ENCODE data around the gene EVI2A. TPM values are rescaled to one million over a fixed set of nuclear protein-coding genes. Genes with fewer than 3 reads are reported as not detected.
"Not testable (repeated sequence)": the region's sequence is repeated elsewhere in the genome, so short reads cannot be mapped to it uniquely, and the experiment has no call there.

Gene EVI2A
- total and polyA plus RNA-seq, 10 of the 15 experiments (the other 5 are each of a cell fraction or from before 2014, with no cell fraction given) = 4.6 to 78.3 (median 25.7) TPM

GRCh38 chr17:31289790-31290189 is 31.6 kb downstream of the EVI2A start (continued):
- no peak for TF ChIP-seq NFYA (IDR thresholded peaks at IDR 0.05; ENCODE audit: borderline replicate concordance, low read depth, low read length)
- no peak for TF ChIP-seq KLF5 (IDR thresholded peaks at IDR 0.05; ENCODE audit: partially characterized antibody)
- TF ChIP-seq SMC3 (IDR thresholded peaks at IDR 0.05; ENCODE audit: borderline replicate concordance, low read length) = no peak

- H3K4me2 ChIP-seq (ENCODE audit: control insufficient read depth, insufficient read depth); ATAC-seq; H3K4me1 ChIP-seq (ENCODE audit: control insufficient read depth, insufficient read depth, low read length); H3K36me3 ChIP-seq (ENCODE audit: control insufficient read depth in 2 of 2, insufficient read depth in 2 of 2, low read length in 1 of 2); FAIRE-seq; CTCF ChIA-PET; BruUV-seq (replicated peaks); H3K27ac ChIP-seq (ENCODE audit: control insufficient read depth, insufficient read depth); H2AFZ ChIP-seq (ENCODE audit: control insufficient read depth, low read depth, low read length); H3K9ac ChIP-seq (ENCODE audit: control insufficient read depth, insufficient read depth, low read length); H3K79me2 ChIP-seq (ENCODE audit: control insufficient read depth, insufficient read depth, low read length); H3K4me3 ChIP-seq; RAD21 ChIA-PET (ENCODE audit: unreplicated experiment); intact Hi-C loops (cut with micrococcal nuclease; ENCODE audit: unreplicated experiment); in situ Hi-C loops (cut with MboI); DNase-seq (ENCODE audit: low read depth, low spot score); H3K27me3 ChIP-seq (replicated peaks in 1 of 2; ENCODE audit: control insufficient read depth in 2 of 2, insufficient read depth in 2 of 2, low read length in 1 of 2); SMC1A ChIA-PET (ENCODE audit: uncharacterized antibody, unreplicated experiment); H4K20me1 ChIP-seq (ENCODE audit: control insufficient read depth, insufficient read depth); H3K9me3 ChIP-seq (replicated peaks; ENCODE audit: control insufficient read depth, insufficient read depth, low read length): not testable (repeated sequence)
- 100% methylated on average over 1 of the region's 1 CpG for WGBS (ENCODE audit: insufficient coverage, insufficient replicate concordance, low lambda C conversion rate, missing lambda C conversion rate)
- POLR2A ChIA-PET = interaction anchor here (1.6 kb wide), 1 partner anchor 9 kb away, joined by 6 read pairs; no protein-coding TSS in a partner anchor
Observed at GRCh38 chr17:31287932-31288331, 33.5 kb downstream of the EVI2A start.

- Histone ChIP-seq H3K79me2 (ENCODE audit: control insufficient read depth, insufficient read depth, low read length) (no peaks in the 10 kb centered on the region), H3K4me1 (ENCODE audit: control insufficient read depth, insufficient read depth, low read length) (no peaks in the 10 kb centered on the region), H3K9me3 (replicated peaks; ENCODE audit: control insufficient read depth, insufficient read depth, low read length) (no peaks in the 10 kb centered on the region), H3K4me2 (ENCODE audit: control insufficient read depth, insufficient read depth) (no peak overlapping the region), H3K27me3 (replicated peaks in 1 of 2; ENCODE audit: control insufficient read depth in 2 of 2, insufficient read depth in 2 of 2, low read length in 1 of 2) (no peaks in the 10 kb centered on the region), H4K20me1 (ENCODE audit: control insufficient read depth, insufficient read depth) (no peaks in the 10 kb centered on the region), H3K9ac (ENCODE audit: control insufficient read depth, insufficient read depth, low read length) (no peak overlapping the region), H3K36me3 (ENCODE audit: control insufficient read depth in 2 of 2, insufficient read depth in 2 of 2, low read length in 1 of 2) (peaks cover 0 to 6% of the 10 kb centered on the region in 2 experiments; a peak in 1 of 4 replicates), H2AFZ (ENCODE audit: control insufficient read depth, low read depth, low read length) (no peak overlapping the region), H3K4me3 (no peak overlapping the region), H3K27ac (ENCODE audit: control insufficient read depth, insufficient read depth) (no peak overlapping the region)
- DNase-seq (ENCODE audit: low read depth, low spot score) (no peak), FAIRE-seq (no peak), ATAC-seq (no peak)
- CTCF ChIA-PET = no interaction called here
- 33% methylated on average over 1 of the region's 1 CpG for WGBS (ENCODE audit: insufficient coverage, insufficient replicate concordance, low lambda C conversion rate, missing lambda C conversion rate)
- SMC1A ChIA-PET (ENCODE audit: uncharacterized antibody, unreplicated experiment) = no interaction called here
- TF ChIP-seq ZBTB40 (IDR thresholded peaks at IDR 0.05; ENCODE audit: borderline replicate concordance) = no peak
- TF ChIP-seq STAT1 (conservative IDR thresholded peaks at IDR 0.05) = no peak
- no peak for TF ChIP-seq MEF2A (IDR thresholded peaks at IDR 0.05; ENCODE audit: insufficient read depth, low read depth, low read length)
- TF ChIP-seq IRF4 (IDR thresholded peaks at IDR 0.05; ENCODE audit: low read depth, low read length) = no peak
- no peak for TF ChIP-seq USF1 (IDR thresholded peaks at IDR 0.05; ENCODE audit: borderline replicate concordance, extremely low read length, insufficient read depth, low read depth, low read length)
- no peak for TF ChIP-seq RELB (IDR thresholded peaks at IDR 0.05; ENCODE audit: low read depth)
- in situ Hi-C loops (cut with MboI) = no loop called here
- POLR2A ChIA-PET = no interaction called here
- RAD21 ChIA-PET (ENCODE audit: unreplicated experiment) = no interaction called here
- intact Hi-C loops (cut with micrococcal nuclease; ENCODE audit: unreplicated experiment) = no loop called here
- no TSS peak for BruUV-seq (replicated peaks)
Observed at GRCh38 chr17:31286587-31286986, 34.8 kb downstream of the EVI2A start.

Data from GM12878 (cell line).